Suppressor macrophage (primary cell): Measurements from ENCODE around the gene CHRDL1.
"Not testable (repeated sequence)": the region's sequence is repeated elsewhere in the genome, so short reads cannot be mapped to it uniquely, and the experiment has no call there.

ENCODE experiments used
- DNase-seq, 4 experiments: peaks; one replicate each; pipeline ENCODE4 v3.0.0-alpha.2; 2020 to 2022
- total RNA-seq, 17 experiments: gene quantifications; one replicate each; lab custom pipeline; 2026; ENCODE audit warnings: mixed read lengths in 6 of 17, inconsistent platforms in 3 of 17; lab: John Stamatoyannopoulos, UW

Gene CHRDL1
- total RNA-seq: 0 to 0.88 (median 0) reads per million in 17 experiments

GRCh38 chrX:110795645-110796406, at the start of gene CHRDL1:
Gene CHRDL1, minus strand, starts transcription at chrX:110795817. Its CDS starts 3,636 bp downstream, at chrX:110792181.
- peak in 2 of 4 experiments; percentile 7 to 12 for DNase-seq

- no peak for DNase-seq
Observed at GRCh38 chrX:110836982-110837381, 41.4 kb upstream of the CHRDL1 start.

- DNase-seq: peak in 2 of 4 experiments; percentile 50 to 53
Observed at GRCh38 chrX:110836451-110836850, 40.8 kb upstream of the CHRDL1 start.

GRCh38 chrX:110836001-110836400, 40.4 kb upstream of the CHRDL1 start:
- DNase-seq: no peak

GRCh38 chrX:110825972-110826371, 30.4 kb upstream of the CHRDL1 start:
- DNase-seq: no peak

- not testable (repeated sequence) for DNase-seq
Observed at GRCh38 chrX:110816543-110816942, 20.9 kb upstream of the CHRDL1 start.

- no peak for DNase-seq
Observed at GRCh38 chrX:110806145-110806544, 10.5 kb upstream of the CHRDL1 start.

GRCh38 chrX:110805303-110805702, 9.7 kb upstream of the CHRDL1 start:
- no peak for DNase-seq

- no peak for DNase-seq
Observed at GRCh38 chrX:110804446-110804845, 8.8 kb upstream of the CHRDL1 start.

GRCh38 chrX:110803506-110803905, 7.9 kb upstream of the CHRDL1 start:
- no peak for DNase-seq

- DNase-seq: no peak
Observed at GRCh38 chrX:110796407-110796697, 735 bp upstream of the CHRDL1 start.

- no peak for DNase-seq
Observed at GRCh38 chrX:110794601-110795000, 1.0 kb downstream of the CHRDL1 start.

GRCh38 chrX:110791071-110791470, 4.5 kb downstream of the CHRDL1 start:
- DNase-seq: no peak

GRCh38 chrX:110786486-110786885, 9.1 kb downstream of the CHRDL1 start:
- DNase-seq: no peak

- DNase-seq: no peak
Observed at GRCh38 chrX:110759785-110760184, 35.8 kb downstream of the CHRDL1 start.

GRCh38 chrX:110758781-110759422, 36.7 kb downstream of the CHRDL1 start:
- DNase-seq: no peak

- DNase-seq: no peak
Observed at GRCh38 chrX:110755611-110756010, 40.0 kb downstream of the CHRDL1 start.

GRCh38 chrX:110755061-110755460, 40.6 kb downstream of the CHRDL1 start:
- DNase-seq: no peak

- DNase-seq: no peak
Observed at GRCh38 chrX:110750526-110751189, 45.0 kb downstream of the CHRDL1 start.

- DNase-seq: peak; percentile 5 to 62 (median 28)
Observed at GRCh38 chrX:110748256-110748806, 47.3 kb downstream of the CHRDL1 start.

- DNase-seq: no peak
Observed at GRCh38 chrX:110746014-110746413, 49.6 kb downstream of the CHRDL1 start.

- DNase-seq: no peak
Observed at GRCh38 chrX:110745288-110745687, 50.3 kb downstream of the CHRDL1 start.

- peak in 2 of 4 experiments; percentile 3 to 4 for DNase-seq
Observed at GRCh38 chrX:110743679-110744340, 51.8 kb downstream of the CHRDL1 start.
